Stimulated activated CD8-positive, alpha-beta memory T cell treated with anti-CD3 and anti-CD28 coated beads, Interleukin-2, amount 100 ng/mL, for 48 hours (primary cell): Measurements from ENCODE around the gene PAK1IP1.
"Not testable (repeated sequence)": the region's sequence is repeated elsewhere in the genome, so short reads cannot be mapped to it uniquely, and the experiment has no call there.

Source experiments
- DNase-seq, 2 donors: peaks; one replicate each; pipeline ENCODE4 v3.0.0-alpha.2; 2020; ENCODE audit warnings: low read depth in 2 of 2

PAK1IP1 gene, protein sequence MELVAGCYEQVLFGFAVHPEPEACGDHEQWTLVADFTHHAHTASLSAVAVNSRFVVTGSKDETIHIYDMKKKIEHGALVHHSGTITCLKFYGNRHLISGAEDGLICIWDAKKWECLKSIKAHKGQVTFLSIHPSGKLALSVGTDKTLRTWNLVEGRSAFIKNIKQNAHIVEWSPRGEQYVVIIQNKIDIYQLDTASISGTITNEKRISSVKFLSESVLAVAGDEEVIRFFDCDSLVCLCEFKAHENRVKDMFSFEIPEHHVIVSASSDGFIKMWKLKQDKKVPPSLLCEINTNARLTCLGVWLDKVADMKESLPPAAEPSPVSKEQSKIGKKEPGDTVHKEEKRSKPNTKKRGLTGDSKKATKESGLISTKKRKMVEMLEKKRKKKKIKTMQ

DNA sequence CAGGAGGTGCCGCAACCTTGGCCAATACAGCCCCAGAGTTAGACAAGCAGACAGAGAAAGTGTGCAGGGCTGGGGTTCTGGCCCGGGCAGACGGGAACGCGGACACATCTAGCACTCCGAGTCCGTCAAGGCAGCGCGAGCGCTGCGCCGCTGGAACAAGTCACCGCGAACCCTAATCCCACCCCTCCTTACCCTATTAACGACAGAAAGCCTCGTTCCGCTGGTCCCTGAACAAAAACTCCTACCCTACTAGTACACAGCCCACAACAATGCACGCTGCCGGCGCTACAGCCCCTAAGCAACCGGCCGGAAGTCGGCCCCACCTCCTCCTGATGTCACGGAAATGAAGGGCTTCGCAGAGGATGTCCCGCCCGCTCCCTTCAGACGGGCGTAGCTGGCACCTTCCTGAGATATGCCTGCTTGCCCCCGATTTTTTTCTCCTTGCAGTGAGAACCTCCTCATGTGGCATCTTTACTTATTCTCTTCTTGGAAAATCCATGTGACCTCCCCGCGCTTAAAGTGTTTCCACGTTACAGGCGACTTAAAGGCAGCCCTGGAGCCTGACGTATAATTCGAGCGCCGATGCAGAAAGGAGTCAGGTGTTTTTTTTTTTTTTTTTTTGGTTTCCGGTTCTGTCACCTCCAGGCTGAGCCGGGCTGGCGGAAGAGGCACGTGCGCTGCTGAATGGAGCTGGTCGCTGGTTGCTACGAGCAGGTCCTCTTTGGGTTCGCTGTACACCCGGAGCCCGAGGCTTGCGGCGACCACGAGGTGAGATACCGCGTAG, at the start of gene PAK1IP1, which contains the start of gene C6orf52:
Gene PAK1IP1 (plus strand): TSS at position 671 of the 784 bp plus-strand sequence. CDS start 14 bp downstream, at position 685.
Gene C6orf52 (minus strand): TSS at position 315 of the 784 bp plus-strand sequence. CDS start 7,066 bp downstream, outside the sequence.
- peak; percentile 79 to 90 for DNase-seq

DNA sequence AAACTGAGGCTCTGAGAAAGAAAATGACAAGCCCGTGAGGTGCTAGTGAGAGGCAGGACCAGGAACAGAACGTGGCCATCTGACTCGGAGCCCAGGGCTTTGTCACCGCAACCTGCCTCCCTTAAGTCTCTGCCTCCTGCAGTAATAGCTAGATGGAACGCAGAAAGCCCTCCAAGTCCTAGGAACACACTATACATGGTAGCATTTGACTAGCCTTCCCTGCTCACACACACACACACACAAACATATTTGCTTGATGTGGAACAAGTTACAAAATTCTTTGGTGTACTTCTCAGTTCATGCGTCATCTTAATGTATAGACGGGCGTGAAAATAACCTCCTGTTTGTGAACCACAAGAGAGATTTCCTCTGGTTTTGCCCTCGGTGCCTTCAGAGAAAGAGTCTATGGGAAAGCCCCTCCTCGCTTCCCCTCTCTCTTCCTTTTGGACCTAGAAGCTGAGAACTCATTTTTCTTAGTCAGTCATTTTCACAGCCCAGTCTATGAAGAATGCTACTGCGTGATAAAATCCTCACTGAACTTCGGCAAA, 39.2 kb upstream of the PAK1IP1 start:
- no peak for DNase-seq

GRCh38 chr6:10658910-10659698, 35.7 kb upstream of the PAK1IP1 start:
- DNase-seq: no peak

GRCh38 chr6:10659699-10660348, 34.9 kb upstream of the PAK1IP1 start:
- DNase-seq: no peak

GRCh38 chr6:10660431-10661191, 34.2 kb upstream of the PAK1IP1 start:
- not testable (repeated sequence) for DNase-seq

DNA sequence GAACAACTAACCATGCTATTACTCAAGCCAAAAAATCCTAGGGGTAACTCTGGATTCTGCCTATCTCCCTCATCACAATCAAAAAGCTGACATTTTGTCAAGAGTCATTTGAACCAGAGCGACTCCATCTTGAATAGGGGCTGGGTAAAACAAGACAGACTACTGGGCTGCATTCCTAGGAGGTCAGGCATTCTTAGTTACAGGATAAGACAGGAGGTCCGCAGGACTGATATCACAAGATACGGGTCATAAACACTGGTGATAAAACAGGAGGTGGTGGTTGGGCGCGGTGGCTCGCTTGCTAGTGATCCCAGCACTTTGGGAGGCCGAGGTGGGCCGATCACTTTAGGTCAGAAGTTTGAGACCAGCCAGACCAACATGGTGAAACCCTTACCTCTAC, 32.6 kb upstream of the PAK1IP1 start:
- no peak for DNase-seq

- DNase-seq: no peak
These were observed 32.0 kb upstream of the PAK1IP1 start for GRCh38 chr6:10662742-10663141.

DNA sequence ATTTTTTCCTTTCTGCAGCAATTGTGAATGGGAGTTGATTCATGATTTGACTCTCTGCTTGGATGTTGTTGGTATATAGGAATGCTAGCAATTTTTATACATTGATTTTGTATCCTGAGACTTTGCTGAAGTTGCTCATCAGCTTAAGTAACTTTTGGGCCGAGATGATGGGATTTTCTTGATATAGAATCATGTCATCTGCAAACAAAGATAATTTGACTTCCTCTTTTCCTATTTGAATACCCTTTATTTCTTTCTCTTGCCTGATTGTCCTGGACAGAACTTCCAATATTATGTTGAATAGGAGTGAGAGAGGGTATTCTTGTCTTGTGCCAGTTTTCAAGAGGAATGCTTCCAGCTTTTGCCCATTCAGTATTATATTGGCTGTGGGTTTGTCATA, 29.2 kb upstream of the PAK1IP1 start:
- not testable (repeated sequence) for DNase-seq

DNA sequence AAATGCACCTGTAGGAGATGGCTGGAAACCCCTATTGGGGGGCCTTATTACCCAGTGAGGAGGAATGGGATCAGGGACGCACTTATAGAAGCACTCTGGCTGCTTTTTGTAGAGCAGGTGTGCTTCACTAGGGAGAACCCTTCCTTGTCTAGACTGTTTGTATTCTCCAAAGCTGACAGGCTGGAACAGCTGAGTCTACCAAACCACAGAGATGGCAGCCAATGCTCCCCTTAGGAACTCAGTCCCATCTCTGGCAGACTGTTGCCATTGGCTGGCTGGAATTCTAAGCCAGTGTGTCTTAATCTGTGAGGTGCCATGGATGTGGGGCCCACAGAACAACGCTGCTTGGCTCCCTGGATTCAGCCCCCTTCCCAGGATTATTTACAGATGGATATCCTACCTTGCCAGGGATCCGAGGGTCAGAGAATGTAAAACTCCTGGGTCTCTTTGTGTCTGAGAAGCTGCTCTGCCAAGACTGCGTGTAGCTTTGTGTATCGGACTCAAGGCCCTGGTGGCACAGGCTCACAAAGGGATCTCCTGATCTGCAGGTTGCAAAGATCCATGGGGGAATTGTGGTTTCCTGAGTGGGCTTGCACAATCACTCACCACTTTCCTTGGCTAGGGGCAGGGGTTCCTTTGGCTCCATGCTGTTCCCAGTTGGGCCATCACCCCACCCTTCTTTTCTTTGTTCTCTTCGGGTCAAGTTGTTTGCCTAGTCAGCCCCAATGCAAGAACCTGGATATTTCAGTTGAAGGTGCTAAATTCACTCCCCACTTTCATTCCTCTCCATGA, 26.4 kb upstream of the PAK1IP1 start:
- no peak for DNase-seq

- no peak for DNase-seq
These were observed 18.4 kb upstream of the PAK1IP1 start for GRCh38 chr6:10676403-10676802.

DNA sequence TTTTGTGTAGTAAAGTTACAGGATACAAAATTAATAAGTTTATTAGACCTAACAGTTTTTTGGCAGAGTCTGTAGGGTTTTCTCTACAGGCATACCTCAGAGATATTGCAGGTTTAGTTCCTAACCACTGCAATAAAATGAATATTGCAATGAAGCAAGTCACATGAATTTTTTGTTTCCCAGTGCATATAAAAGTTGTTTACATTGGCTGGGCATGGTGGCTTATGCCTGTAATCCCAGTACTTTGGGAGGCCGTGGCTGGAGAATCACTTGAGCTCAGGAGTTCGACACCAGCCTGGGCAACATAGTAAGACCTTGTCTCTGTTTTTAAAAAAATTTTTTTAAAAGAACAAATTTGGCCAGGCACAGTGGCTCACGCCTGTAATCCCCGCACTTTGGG, 16.3 kb upstream of the PAK1IP1 start:
- no peak for DNase-seq

DNA sequence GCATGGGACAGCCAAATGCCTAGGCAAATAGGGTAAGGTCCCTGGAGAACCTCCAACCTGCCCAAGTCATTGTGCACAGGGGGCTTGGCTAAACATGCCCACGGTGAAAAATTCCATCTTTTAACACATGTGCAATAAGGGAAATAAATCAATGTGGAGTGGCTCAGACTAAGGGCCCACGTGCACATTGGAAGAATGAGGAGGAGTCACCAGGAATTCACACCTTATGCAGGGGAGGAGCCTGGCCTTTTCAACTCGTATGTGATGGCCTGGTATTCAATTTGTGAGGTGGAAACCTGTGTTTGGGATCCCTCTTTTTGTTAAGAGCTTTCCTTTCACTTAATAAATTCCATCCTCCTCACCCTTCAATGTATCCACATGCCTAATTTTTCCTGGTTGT, 13.0 kb upstream of the PAK1IP1 start:
- no peak for DNase-seq

DNA sequence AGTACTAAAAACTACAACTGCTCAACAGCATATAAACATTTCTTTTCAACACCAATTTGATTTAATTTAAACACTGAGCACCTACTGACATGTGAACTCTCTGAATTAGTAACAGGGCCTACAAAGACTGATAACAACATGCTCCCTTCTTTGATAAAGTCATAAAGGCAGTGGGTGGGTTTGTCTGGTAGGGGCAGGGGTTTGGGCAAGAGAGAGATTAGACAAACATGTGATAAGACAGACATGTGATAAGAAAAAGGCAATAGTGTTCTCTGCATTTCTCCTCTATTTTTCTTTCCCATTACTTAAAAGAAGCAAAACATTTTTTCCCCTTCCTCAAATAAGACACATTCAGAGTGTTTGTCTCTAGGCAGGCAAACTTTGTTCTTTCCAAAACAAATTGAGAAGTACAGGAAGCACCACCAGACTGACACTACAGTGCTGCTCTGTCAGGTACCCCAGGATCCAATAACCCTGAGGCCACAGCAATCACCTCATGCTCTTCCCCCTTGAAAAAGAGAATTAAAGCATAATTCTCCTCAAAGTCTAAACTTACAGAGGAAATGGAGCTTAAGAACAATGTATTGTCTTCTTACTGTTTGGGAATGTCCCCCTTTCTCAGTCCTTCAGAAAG, 12.3 kb upstream of the PAK1IP1 start:
- no peak for DNase-seq

DNA sequence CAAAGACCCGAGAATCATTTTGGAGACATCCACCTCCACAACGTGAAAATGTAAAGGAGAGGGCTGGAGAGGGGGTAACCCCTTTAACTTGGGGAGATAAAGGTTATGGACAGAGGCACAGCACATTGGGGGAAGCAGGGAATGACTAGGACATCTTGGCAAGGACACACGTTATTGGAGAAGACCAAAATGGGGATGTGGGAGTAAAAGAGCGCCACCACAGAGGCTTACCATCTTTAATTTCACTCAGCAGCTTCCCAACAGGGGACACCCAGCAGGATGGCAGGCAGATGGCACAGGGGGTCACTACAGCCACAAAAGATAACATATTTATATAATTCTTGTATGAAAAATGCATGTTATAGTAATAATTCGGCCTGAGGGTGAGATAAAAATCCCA, 10.2 kb upstream of the PAK1IP1 start:
- DNase-seq: no peak

GRCh38 chr6:10685092-10685915, 9.5 kb upstream of the PAK1IP1 start:
- DNase-seq: no peak

DNA sequence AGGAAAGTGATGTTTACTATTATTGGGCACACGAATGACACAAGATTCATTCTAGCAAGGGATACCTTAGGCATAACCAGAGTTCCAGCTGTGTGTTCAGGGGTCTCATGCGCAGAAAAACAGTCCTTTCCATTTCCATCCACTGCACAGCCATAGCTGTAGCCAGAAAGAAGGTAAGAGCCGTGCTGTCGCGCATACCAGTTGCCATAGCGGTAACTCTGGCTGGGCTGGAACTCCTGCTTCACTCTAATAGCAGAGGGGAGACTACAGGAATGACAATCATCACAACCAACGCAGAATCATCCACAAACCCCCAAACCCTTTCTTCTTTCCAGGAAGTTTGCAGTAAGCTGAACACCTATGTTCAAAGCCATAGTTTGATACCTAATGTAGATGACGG, 7.9 kb upstream of the PAK1IP1 start:
- DNase-seq: no peak

DNA sequence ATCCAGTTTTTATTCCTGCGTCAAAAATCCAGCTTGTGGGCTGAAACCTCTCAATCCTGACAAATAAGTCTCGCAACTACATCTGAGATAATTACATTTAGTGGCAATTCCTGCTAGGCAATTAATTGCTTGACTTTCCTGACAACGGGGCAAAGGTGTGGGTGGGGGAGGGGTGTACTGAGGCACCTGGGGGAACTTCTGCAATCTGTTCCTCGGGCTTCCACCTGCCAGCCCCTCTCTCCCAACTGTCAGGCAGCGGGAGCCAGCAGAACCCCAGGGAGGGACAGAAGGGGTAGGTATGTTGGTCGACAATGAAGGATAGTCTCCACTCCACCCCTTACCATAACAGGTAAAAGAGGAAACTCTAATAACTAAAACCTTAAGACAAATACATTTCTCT, 7.2 kb upstream of the PAK1IP1 start:
- no peak for DNase-seq
